ENCODE measurements around the gene SEC22A.

- TF ChIP-seq EZH2 (IDR thresholded peaks at IDR 0.05; ENCODE audit: borderline replicate concordance) (no peak), CTCF (IDR thresholded peaks at IDR 0.05; ENCODE audit: poor library complexity) (no peak)
These were observed 80.7 kb downstream of the SEC22A start for GRCh38 chr3:123282461-123282860.

Data from hepatocyte (in vitro differentiated cells).